MM.1S (cell line): ENCODE data around the gene GASK1B.

Experiments used
- CTCF ChIP-seq: fragments of 300-600 bp; sonication (generic); IDR thresholded peaks from 2 replicates; pipeline ENCODE4 v1.5.1; 2016; ENCODE audit warnings: antibody characterized with exemption, low read length, mixed read lengths
- EZH2phosphoT487 ChIP-seq: fragments of 300-600 bp; sonication (generic); IDR thresholded peaks from 2 replicates; pipeline ENCODE4 v1.6.1; 2018; ENCODE audit warnings: antibody characterized with exemption, low read length

DNA sequence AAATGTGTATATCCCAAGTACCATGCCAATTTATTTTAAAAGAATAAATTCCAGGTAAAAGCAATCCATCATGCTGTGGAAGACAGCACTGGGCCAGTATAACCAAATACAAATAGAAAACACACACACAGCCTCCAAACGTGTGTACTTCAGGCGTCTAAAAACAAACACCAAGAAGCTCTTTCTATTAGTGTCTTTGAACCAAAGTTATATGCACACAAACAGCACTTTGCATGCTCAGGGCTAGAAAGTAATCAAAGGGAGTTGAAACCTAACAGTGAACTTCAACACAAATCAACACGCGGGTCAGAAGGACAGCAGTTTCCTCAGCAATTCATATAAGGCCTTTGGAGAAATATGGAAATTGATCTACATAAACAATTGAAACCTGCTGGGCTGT is 15.4 kb downstream of the GASK1B start:
- no peak for TF ChIP-seq EZH2phosphoT487
- TF ChIP-seq CTCF: no peak
